GM20000 (cell line): ENCODE results near the gene CTNNBIP1.
"Not testable (repeated sequence)": the region's sequence is repeated elsewhere in the genome, so short reads cannot be mapped to it uniquely, and the experiment has no call there.

Experiments used
- DNase-seq: peaks from one replicate; pipeline ENCODE4 v3.0.0; 2012; ENCODE audit warnings: low spot score
- TF ChIP-seq, protein P1 (sequence below): IDR thresholded peaks from 2 replicates; pipeline ENCODE4 v1.5.1; 2012; ENCODE audit warnings: mild to moderate bottlenecking, control low read depth; ENCODE audit errors: extremely low read depth, missing control alignments

CTNNBIP1 gene

DNA sequence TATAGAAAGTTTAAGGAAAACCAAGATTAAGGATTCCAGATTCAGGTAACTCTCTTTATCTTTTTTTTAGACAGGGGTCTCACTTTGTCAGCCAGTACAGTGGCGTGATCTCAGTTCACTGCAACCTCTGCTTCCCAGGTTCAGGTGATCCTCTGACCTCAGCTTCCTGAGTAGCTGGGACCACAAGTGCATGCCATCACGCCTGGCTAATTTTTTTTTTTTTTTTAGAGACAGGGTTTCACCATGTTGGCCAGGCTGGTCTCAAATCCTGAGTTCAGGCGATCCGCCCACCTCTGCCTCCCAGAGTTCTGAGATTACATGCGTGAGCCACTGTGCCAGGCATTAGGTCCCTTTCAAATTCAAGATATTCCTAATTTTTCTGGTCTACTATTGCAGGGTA, 17.2 kb upstream of the CTNNBIP1 start:
- TF ChIP-seq, protein P1, sequence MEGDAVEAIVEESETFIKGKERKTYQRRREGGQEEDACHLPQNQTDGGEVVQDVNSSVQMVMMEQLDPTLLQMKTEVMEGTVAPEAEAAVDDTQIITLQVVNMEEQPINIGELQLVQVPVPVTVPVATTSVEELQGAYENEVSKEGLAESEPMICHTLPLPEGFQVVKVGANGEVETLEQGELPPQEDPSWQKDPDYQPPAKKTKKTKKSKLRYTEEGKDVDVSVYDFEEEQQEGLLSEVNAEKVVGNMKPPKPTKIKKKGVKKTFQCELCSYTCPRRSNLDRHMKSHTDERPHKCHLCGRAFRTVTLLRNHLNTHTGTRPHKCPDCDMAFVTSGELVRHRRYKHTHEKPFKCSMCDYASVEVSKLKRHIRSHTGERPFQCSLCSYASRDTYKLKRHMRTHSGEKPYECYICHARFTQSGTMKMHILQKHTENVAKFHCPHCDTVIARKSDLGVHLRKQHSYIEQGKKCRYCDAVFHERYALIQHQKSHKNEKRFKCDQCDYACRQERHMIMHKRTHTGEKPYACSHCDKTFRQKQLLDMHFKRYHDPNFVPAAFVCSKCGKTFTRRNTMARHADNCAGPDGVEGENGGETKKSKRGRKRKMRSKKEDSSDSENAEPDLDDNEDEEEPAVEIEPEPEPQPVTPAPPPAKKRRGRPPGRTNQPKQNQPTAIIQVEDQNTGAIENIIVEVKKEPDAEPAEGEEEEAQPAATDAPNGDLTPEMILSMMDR: no peak
- DNase-seq: no peak

- TF ChIP-seq, protein P1: no peak
- no peak for DNase-seq
Measured at GRCh38 chr1:9922342-9922741, 12.3 kb upstream of the CTNNBIP1 start.

DNA sequence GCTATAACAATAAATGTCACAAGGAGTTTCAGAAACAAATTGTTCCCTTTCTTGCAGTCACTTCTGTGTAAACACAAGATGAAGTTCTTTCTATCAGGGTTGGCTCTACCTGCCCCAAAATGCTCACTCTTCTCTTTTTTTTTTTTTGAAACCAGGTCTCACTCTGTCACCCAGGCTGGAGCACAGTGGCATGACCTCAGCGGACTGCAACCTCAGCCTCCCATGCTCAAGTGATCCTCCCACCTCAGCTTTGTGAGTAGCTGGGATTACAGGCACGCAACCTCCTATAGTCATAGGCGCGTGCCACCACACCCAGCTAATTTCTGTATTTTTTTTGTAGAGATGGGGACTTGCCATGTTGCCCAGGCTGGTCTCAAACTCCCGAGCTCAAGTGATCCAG, 10.5 kb upstream of the CTNNBIP1 start:
- no peak for DNase-seq
- TF ChIP-seq, protein P1: no peak

DNA sequence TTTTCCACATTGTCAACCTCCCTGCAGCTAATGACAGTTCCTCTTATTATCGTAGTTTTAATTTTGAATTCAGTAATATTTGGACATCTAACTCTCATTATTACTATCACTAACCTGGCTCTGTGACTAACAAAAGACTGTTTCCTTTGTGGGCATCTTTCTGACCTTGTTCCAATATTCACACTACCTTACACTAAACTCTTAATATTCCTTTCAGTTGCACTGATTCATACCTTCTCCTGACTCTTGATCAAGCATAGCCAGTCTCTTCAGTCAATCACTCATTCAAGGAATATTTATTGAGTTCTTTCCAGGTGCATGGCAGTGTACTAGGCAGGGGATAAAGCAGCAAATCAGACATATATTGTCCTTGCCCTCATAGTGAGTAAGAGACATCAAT, 7.8 kb upstream of the CTNNBIP1 start:
- TF ChIP-seq, protein P1: no peak
- no peak for DNase-seq

DNA sequence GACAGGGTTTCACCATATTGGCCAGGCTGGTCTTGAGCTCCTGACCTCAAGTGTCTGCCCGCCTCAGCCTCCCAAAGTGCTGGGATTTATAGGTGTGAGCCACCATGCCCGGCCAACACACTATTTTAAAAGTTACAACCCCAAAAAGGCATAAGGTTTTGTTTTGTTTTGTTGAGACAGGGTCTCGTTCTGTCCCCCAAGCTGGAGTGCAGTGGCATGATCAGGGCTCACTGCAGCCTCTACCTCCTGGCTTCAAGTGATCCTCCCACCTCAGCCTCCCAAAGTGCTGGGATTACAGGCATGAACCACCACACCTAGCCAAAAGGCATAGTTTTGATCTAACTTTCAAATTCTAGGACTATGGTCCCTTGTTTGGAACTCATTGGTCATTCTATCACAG, 7.4 kb upstream of the CTNNBIP1 start:
- DNase-seq: not testable (repeated sequence)

GRCh38 chr1:9916452-9916851, 6.4 kb upstream of the CTNNBIP1 start:
- TF ChIP-seq, protein P1: no peak

GRCh38 chr1:9914610-9914937, 4.5 kb upstream of the CTNNBIP1 start:
- TF ChIP-seq, protein P1: no peak
- no peak for DNase-seq

More at GRCh38 chr1:9916452-9916851, 6.4 kb upstream of the CTNNBIP1 start:
- no peak for DNase-seq

DNA sequence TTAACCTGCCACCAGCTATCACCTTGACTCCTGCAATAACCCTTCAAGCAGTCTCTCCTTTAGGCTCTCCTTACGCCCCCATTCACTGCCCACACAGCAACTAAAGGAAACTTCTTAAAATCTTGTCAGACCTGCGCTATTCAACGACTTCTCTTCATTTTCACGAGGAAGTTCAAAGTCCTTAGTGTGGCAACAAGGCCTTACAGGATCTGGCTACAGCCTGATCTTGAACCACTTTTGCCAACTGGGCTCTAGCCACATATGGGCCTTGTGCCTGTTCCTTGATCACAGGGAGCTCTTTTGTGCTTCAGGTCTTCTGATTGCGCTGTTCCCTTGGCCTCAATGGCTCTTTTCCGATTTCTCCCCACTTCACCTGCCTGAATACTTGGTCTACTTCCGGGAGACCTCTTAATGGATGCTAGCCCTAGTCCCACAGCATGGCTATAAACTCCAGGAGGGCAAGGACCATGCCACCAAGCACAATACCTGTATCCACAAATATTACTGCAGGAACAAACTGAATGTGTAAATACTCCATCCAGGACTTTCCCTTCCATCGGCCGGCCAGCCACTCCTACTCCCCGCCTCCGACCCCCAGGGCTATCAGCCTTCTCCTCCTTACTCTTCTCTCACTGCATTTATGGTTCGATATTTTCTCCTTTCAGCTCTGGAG, 2.3 kb upstream of the CTNNBIP1 start:
- TF ChIP-seq, protein P1: no peak

More for the DNA sequence above, 2.3 kb upstream of the CTNNBIP1 start:
- no peak for DNase-seq
